HG02588 (cell line): ENCODE data around the gene SIRT3.

Experiments
- ATAC-seq: cut with Tn5 transposase; IDR thresholded peaks from one replicate; pipeline ENCODE4 v1.9.1; 2021; ENCODE audit warnings: mild to moderate bottlenecking, moderate library complexity; ENCODE audit not compliant: unreplicated experiment

Gene SIRT3

DNA sequence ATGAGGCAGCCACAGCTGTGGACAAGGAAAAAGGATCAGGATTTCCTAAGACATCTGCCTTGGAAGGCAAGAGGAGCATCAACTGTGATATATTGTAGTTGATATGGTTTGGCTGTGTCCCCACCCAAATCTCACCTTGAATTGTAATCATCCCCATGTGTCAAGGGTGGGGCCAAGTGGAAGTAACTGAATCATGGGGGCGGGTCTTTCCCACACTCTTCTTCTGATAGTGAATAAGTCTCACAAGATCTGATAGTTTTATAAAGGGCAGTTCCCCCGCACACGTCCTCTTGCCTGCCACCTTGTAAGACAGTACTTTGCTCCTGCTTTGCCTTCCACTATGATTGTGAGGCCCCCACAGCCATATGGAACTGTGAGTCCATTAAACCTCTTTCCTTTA is 18.4 kb downstream of the SIRT3 start:
- ATAC-seq: no peak

DNA sequence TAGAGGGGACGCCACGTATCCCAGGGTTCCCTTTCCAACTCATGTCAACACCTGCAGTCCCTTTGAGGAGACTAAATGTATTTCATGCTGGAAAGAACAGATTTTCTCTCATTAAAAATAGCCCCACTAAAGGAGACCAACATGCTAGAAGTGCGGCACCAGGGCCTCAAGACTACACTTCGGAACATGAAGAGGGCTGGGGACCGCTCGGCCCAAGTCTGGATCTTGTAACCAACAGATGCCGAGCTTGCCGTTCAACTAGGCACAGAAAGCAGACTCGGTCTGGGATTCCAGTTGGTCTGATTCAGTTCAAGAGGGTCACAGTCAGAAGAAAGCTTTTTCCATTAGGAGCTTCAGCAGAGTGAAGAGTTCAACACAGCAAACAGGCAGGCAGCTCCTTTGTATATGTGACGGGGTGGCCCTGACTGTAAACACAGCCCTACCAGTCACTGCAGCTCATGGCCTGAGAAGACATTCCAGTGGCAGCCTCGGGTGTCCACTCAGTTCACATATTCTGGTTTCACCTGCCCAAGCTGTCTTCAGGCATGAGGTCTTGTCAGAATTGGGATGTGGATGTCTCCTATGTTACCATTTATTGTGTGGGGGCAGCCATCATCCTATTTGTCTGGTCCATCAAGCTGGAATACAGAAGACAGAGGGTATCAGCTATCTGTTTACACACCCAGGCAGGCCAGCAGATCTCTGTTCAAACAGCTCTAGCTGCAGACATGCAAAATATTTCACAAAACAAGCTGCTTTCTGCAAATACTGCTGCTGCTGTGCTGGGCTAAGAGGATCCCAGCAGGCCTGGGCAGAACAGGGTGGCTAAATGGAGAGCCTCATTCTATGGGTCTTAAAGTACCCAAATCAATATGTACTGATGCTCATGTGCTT is 19.8 kb downstream of the SIRT3 start:
- ATAC-seq: no peak

DNA sequence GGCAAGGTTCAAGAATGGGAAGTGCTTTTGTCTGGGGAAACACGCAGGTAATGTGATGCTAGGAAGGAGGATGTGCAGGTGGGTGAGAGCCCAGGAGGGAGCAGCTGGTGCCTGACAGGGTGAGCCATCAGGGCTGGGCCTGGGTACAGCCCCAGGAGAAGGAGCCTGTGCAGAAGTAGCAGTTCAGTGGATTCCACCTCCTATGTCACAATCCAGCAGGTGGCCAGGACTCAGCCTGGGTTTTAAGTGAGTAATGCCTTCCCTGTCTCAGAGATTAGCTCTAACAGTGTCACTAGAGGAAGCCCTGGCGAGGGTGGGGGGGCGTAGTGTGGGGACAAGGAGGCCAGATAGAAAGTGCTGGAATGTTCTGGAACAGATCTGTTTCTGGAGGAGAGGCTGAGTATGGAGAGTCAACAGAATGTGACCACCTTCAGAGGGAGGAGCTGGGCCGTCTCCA is 20.5 kb downstream of the SIRT3 start:
- ATAC-seq: no peak

DNA sequence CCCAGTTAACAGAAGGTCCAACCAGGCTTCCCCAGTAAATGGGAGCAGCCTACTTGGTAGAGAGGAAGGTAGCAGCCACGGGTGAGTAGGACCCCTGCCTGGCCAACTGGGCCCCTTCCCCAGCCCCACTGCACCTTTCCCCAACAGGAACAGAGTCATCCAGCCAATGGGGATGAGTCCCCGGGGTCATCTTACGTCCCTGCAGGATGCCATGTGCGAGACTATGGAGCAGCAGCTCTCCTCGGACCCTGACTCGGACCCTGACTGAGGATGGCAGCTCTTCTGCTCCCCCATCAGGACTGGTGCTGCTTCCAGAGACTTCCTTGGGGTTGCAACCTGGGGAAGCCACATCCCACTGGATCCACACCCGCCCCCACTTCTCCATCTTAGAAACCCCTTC is 22.1 kb downstream of the SIRT3 start:
- no peak for ATAC-seq

DNA sequence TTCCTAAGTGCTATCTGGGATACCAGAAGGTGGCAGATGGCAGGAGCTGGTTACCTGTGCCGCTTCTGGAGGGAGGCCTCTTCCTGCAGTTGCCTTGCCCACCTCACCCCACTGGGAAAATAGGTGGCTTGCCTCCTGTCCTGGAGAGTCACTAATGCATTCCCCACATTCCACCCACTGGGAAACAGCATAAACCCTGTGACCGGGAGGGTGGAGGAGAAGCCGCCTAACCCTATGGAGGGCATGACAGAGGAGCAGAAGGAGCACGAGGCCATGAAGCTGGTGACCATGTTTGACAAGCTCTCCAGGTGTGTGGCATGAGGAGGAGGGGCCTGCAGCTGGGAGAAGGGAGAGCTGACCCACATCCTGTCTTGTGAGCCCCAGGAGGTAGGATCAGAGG is 23.0 kb downstream of the SIRT3 start:
- ATAC-seq: no peak

DNA sequence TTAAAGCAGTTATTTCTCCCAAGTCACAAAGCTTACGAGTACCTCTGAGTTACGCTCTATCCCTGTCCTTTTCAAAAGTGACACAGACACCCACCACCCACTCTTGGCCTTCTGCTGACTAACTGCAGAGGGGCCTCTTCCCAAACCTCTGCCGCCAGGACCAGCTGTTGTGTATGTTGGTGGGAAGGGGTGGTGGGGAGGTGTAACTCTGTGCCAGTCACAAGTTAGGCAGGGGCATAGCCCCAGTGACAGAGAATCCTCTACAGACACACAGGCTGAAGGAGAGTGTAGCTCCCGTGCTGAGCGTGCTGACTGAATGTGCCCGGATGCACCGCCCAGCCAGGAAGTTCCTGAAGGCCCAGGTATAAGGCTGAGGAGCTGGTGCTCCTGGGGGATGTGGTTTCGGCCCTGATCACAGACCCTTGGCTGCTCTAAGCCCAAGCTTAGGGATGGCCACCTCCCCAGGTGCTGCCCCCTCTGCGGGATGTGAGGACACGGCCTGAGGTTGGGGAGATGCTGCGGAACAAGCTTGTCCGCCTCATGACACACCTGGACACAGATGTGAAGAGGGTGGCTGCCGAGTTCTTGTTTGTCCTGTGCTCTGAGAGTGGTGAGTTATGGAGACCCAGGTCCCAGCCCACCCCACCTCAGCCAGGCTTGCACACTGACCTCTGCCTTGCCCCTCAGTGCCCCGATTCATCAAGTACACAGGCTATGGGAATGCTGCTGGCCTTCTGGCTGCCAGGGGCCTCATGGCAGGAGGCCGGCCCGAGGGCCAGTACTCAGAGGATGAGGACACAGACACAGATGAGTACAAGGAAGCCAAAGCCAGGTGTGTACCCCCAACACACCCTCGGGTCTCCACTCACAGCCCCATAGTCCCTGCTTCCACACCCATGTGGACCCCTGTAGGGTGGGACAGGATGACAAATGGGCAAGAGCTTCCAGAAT is 23.7 kb downstream of the SIRT3 start:
- no peak for ATAC-seq

DNA sequence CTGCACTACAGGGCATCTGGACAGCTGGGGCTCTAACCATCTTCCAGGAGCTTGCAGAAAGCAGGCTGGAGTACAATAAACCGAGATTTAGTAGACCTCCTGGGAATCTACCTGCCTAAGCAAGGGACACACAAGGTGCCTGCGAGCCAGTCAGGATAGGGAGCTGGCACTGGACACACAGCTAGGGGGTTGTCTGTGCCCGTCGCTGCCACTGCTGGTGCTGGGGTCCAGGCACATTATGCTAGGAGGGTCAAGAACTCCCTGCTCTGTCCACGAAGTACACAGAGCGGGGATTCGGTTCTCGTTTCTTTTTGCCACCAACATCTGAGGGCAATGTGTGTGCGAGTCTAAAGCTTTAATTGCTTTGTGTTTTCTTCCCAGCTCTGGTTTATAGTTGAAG is 24.4 kb downstream of the SIRT3 start:
- no peak for ATAC-seq

DNA sequence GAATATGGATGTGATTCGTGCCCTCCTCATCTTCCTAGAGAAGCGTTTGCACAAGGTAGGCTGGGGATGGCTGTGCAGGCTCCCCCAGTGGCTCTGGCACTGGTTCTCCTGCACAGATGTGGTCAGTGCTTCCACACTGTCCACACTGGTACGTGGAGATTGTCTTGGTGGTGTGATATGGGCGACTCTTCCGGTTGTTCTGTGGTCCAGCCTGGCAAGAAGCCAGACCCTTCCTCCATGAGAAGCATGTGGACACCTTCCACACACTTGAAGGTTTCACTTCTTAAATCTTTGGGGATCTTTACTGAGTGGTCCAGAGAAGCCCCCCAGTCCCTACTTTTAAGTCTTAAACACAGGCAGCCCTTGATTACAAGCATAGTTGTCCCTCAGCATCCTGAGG is 24.8 kb downstream of the SIRT3 start:
- no peak for ATAC-seq

DNA sequence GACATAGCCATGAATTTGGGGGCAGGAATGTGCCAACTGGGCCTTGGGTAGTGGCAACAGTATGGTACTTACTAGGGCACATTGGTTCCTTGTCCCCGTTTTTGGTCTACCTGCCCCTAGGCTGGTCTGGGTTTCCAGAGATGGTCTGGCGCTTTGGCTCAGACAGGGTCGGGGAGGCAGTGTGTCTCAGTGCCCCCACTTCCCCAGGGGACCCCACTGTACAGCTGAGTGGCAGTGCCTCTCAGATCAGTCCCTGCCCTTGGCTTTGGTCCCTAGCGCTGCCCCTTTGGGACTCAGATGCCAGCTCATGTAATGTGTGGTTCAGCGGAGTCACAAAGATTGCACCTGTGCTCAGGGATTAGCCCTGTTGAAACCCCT is 25.4 kb downstream of the SIRT3 start:
- ATAC-seq: no peak

DNA sequence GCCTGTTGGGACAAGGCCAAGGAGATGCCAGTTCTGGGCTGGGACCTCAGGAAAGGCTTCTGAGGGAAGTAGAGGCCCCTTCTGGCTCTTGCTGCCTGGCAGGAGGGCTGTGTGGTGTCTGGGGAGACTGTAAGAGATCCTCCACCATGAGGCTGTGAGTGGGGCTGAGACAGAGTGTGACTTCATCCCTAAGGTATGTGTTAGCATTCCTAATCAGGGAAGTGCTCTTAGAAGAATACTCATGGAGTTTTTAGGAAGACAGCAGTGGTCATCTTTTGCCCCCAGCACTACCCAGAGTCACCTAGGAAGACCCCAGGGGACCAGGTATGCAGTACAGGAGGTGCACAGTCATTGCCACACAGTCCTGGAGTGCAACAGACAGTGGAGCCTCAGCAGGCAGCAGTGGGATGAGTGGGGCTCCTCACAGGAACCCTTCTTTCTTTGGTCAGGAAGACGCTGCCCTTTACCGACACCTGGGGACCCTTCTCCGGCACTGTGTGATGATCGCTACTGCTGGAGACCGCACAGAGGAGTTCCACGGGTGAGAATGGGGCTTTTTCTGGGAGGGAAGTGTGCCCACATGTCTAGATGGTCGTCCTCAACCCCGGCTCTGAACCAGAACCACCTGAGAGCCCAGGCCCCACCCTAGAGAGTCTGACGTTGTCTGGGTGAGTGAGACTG is 25.9 kb downstream of the SIRT3 start:
- no peak for ATAC-seq

DNA sequence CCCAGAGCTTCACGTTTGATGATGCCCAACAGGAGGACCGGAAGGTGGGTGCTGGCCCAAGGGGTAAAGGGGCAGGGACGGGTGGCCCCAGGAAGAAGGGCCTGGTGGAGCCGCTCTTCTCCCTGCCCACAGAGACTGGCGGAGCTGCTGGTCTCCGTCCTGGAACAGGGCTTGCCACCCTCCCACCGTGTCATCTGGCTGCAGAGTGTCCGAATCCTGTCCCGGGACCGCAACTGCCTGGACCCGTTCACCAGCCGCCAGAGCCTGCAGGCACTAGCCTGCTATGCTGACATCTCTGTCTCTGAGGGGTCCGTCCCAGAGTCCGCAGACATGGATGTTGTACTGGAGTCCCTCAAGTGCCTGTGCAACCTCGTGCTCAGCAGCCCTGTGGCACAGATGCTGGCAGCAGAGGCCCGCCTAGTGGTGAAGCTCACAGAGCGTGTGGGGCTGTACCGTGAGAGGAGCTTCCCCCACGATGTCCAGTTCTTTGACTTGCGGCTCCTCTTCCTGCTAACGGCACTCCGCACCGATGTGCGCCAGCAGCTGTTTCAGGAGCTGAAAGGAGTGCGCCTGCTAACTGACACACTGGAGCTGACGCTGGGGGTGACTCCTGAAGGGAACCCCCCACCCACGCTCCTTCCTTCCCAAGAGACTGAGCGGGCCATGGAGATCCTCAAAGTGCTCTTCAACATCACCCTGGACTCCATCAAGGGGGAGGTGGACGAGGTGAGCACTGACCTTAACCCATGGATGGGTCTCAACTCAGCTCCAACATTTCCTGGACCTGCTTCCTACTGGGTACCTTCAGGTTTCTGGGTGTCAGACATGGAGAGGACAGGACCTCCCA is 26.6 kb downstream of the SIRT3 start:
- no peak for ATAC-seq

DNA sequence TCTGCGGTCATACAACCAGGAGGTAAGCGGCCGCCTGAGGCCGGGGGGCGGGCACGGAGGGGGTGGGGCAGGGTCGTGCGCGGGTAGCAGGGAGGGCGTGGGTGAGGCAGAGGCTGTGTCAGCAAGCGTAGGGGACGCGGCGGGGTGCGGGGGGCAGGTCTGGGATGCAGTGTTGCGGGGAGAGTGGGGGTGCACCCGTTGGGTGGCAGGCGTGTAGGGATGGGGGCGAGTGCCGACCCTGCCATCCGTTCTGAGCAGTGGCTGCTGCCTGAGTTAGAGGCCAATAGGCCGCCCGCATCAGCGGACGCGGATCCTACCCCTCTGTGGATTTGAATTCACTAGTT is 27.3 kb downstream of the SIRT3 start:
- no peak for ATAC-seq

DNA sequence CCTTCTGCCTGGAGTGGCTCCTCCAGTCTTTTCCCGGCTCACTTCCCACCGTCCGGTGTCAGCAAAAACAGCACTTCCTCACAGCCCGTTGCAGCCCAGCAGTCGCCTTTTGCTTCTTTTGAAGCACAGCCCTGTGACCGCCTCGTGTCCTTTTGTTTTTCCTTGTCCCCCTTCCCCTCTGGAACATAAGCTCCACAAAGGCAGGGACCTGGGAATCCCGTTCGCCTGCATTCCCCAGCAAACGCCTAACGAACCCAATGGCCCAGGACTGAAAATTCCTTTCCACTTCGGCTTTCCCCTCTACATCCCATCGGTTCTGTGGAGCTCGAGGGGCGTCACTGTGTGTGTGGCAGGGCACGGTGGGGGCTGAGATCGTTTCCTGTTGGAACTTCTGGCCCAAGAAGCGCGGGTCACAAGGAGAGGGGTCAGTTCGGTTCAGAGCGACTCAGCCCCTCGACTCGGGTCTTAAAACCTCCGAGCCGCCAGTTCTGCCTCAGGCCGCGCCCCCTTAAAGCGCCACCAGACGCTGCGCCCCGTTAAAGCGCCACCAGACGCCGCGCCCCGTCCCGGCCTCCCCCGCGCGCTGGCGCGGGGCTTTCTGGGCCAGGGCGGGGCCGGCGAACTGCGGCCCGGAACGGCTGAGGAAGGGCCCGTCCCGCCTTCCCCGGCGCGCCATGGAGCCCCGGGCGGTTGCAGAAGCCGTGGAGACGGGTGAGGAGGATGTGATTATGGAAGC is 27.8 kb downstream of the SIRT3 start:
- ATAC-seq: peak; percentile 40

DNA sequence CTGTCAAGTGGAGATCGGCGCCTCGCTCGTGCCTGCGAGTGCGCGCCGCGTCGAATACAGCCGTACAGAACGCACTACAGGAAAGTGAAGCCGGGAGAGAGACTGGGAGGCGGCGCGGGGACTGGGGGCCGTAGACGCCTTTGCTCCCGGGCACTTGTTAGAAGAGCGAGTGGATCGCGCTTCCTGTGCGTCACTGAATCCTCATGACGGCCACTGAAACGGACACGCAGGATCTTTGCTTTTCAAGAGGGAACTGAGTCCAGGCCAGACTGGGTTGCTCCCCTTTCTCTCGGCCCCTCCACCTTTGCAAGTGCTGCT is 28.3 kb downstream of the SIRT3 start:
- no peak for ATAC-seq

DNA sequence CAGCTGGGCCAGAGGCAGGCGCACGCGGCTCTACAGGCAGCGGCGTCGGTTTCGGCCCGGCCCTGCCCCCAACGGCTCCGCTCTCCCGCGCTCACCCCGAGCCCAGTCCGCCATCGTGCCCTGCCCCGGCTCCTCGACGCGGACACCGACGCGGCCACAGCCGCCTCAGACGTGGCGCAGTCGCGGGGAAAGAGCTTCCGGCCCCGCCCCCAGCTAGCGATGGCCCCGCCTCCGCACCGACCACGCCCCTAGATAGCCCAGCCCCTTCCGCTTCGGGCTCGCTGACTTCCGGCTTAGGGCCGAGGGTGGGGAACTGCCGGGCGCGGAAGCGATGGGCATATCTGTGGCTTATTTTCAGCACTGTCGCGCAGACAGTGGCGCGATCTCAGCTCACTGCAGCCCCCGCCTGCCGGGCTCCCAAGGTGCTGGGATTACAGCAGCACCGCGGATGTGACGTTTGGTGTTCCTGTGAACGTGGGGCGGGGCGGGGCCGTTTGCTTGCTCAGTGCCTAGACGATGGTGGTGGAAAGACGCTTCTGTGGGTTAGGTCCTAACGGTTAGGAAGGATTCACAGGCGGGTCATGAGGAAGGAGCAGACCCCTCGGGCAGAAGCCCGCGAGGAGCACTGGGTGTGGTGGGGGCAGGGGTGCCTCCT is 28.8 kb downstream of the SIRT3 start, which contains the start of the genes BET1L and RIC8A:
Gene BET1L, minus strand, starts transcription at position 192 of the 655 bp plus-strand sequence. Its CDS starts 78 bp downstream, at position 114.
Gene RIC8A, plus strand, starts transcription at position 501 of the 655 bp plus-strand sequence. CDS start 1,147 bp downstream, outside the sequence.
- ATAC-seq: peak; percentile 68

DNA sequence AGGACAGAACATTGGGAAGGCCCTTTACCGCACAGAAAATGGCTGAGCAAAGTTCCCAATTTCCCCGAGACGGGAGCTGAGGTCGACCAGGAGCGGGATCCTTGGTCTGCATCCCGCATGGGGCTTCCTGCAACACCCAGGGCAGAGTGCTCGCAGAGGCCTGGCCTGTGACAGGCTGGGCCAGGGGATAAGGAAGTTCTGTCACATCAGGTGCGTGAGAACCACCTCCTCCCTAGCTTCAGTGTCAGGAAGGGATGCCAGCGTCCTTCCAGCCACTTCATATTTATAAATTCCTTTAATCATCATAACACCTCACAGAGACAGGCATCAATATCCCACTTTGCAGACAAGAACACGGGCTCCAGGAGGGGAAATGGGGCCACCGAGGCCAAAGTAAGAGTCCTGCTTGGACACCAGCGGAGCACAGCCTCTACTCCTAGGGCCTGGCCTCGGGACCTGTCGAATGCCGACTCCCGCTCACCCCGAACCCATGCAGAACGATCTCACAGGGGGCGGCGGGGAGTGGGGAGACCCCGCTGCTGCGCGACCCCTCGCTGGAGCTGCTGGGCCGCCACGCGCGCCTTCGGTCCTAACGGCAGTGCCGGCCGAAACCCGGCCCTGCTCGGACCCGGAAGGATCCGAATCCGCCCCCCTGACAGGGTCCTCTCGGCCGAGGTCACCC is 29.5 kb downstream of the SIRT3 start:
- no peak for ATAC-seq

DNA sequence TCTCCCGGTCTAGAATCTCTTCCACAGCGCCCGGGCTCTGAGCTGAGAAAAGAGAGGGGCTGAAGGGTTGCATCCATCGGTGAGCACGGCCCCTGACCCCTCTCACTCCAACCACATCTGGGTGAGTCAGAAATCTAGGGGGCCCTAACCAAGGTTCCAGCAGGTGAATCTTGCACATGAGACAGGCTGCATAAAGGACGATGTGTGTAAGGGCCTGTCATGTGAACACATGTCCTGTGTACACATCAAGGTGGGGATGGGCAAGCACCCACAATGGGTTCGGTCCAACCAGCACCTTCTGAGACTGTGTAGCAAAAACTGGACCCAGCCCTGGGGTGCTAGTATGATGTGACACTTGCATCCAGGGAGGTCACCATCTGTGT is 30.1 kb downstream of the SIRT3 start:
- ATAC-seq: no peak

DNA sequence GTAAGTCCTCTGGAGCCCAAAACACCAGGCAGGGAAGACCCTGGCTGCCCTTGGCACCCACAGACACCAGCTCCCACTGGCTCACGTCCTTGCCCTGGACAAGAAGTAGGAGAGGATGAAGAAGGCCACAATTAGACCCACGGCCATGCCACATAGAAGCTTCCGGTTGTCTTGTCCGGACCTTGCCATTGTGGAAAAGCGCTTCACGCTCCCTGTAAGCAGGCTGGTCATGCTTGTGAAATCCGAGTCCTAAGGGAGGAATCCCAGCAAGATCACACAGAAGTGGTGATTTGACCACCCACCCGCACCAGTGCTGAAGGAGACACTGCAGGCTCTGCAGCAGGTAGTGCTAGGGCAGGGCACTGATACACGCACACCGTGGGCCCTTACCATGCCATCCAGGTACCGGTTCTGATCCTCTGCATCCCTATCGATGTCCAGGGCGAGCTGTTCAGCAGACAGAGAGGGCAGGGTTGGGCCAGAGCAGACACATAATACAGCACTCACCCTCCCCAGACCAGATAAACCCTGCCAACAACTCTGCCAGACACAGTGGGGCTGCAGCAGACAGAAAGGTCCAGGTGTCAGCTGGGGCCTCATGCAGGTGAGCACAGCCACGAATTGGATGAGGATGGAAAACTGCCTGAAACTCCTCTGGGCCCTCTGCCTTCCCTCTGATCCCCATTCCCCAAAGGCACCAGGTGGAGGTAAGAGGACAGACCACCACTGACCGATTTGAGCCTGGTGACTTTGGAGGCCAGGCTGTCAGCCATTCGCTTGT is 30.7 kb downstream of the SIRT3 start:
- ATAC-seq: no peak
